Bronchial epithelial cell (primary cell): Measurements from ENCODE around the gene CELF4. TPM values are rescaled to one million over a fixed set of nuclear protein-coding genes. Genes with fewer than 3 reads are reported as not detected.

Source experiments
- DNase-seq: peaks from one replicate; pipeline ENCODE4 v3.0.0-alpha.2; 2010; ENCODE audit warnings: low read depth
- FAIRE-seq: peaks from 2 replicates; lab custom pipeline; 2011; peaks lifted over from hg19 to GRCh38; lab: Jason Lieb, UNC
- H3K27me3 ChIP-seq: 2 replicates; pipeline ENCODE4 v1.5.1; 2011; ENCODE audit warnings: low read length; ENCODE audit not compliant: control insufficient read depth, insufficient read depth
- H3K36me3 ChIP-seq: 2 replicates; pipeline ENCODE4 v1.5.1; 2011; ENCODE audit warnings: low read length; ENCODE audit not compliant: control insufficient read depth, insufficient read depth
- H3K4me3 ChIP-seq: 2 replicates; pipeline ENCODE4 v1.5.1; 2011; ENCODE audit warnings: mild to moderate bottlenecking, low read depth, low read length, control low read depth
- total RNA-seq: library from RNA; depleted of rRNA; stranded (reverse); fragments of >200 nt; gene quantifications from 2 replicates; pipeline ENCODE4 v1.2.1, GENCODE V29; 2014
- TF ChIP-seq, protein P1 (sequence below): IDR thresholded peaks from 2 replicates; pipeline ENCODE4 v1.5.1; 2011; ENCODE audit warnings: mild to moderate bottlenecking, moderate library complexity, low read length, control low read depth, inconsistent platforms; ENCODE audit not compliant: insufficient read depth, severe bottlenecking

Gene CELF4
- total RNA-seq, 1 donor from 2014 or later, result not detected

DNA sequence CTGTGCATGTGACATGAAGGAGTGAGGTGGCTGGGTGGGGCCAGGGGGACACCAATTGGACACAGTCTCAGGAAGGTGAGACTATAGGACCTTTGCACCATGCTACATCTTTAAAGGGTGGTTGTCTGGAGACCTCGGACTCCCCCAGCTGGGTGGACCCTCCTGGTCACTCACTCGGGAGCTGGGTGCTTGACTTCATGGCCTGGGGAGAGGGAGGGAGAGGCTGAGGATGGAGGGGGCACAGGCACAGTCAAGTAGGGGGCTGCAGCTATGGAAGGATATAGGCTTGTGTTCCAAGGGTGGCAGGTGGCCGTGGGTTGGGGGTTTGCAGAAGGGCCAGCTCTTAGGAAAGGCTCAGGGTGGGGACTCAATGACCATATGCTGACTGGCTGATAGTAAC is 7.1 kb upstream of the CELF4 start:
- H3K36me3 ChIP-seq, result no peaks in the 10 kb centered on the region
- DNase-seq (no peak), FAIRE-seq (no peak)
- peaks cover 16% of the 10 kb centered on the region for H3K27me3 ChIP-seq
- TF ChIP-seq, protein P1, sequence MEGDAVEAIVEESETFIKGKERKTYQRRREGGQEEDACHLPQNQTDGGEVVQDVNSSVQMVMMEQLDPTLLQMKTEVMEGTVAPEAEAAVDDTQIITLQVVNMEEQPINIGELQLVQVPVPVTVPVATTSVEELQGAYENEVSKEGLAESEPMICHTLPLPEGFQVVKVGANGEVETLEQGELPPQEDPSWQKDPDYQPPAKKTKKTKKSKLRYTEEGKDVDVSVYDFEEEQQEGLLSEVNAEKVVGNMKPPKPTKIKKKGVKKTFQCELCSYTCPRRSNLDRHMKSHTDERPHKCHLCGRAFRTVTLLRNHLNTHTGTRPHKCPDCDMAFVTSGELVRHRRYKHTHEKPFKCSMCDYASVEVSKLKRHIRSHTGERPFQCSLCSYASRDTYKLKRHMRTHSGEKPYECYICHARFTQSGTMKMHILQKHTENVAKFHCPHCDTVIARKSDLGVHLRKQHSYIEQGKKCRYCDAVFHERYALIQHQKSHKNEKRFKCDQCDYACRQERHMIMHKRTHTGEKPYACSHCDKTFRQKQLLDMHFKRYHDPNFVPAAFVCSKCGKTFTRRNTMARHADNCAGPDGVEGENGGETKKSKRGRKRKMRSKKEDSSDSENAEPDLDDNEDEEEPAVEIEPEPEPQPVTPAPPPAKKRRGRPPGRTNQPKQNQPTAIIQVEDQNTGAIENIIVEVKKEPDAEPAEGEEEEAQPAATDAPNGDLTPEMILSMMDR, result no peak
- H3K4me3 ChIP-seq, result no peak overlapping the region

DNA sequence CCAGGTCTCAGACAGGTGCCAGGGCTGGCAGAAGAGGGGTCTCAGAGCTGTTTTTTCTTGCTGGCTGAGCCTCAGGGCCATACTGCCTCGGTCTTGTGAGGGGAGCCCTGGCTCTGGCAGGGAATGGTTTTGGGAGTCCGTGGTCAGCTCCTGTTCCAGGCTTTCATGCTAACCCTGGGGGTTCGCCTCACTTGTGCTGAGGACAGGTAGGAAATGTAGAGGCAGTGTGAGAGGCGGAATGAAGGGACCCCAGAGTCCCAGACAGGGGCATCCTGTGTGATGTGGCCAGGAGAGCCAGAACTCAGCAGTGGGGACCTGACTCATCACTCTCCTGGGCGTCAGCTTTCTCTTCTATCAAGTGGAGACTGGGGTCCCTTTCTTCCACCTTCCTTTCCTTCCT is 5.7 kb upstream of the CELF4 start:
- no peak overlapping the region for H3K4me3 ChIP-seq
- FAIRE-seq, result no peak
- TF ChIP-seq, protein P1, result no peak
- H3K36me3 ChIP-seq, result no peaks in the 10 kb centered on the region
- no peak for DNase-seq
- H3K27me3 ChIP-seq, result peaks cover 26% of the 10 kb centered on the region

DNA sequence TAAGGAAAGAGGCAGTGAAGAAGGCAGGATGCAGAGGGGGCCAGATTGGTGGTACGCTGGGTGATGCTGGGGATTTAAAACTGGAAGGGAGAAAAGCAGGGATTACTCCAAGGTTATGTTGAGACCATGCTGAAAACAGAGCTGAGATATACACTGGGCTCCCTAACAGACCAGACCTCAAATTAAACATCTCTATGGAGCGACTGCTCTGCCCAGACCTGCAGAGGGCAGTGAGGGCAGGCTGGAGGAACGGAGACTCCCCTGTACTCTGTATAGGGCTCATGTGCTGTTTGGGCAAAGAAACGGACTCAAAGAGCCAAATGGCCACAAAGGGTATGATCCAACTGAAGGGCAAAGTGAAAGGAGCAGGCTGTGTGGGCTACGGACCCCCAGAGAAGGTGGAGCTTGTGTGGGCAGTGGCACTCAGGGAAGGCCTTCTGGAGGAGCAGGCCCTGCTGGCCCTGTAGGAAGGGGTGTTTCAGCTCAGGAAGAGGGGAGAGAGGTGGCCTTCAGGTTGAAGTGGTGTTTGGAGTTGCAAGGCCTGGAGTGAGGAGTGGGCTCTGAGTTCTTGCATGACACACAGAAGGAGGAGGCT is 4.8 kb upstream of the CELF4 start:
- TF ChIP-seq, protein P1, result no peak
- FAIRE-seq (no peak), DNase-seq (no peak)
- Histone ChIP-seq H3K36me3 (no peaks in the 10 kb centered on the region), H3K27me3 (peaks cover 26% of the 10 kb centered on the region), H3K4me3 (no peak overlapping the region)

DNA sequence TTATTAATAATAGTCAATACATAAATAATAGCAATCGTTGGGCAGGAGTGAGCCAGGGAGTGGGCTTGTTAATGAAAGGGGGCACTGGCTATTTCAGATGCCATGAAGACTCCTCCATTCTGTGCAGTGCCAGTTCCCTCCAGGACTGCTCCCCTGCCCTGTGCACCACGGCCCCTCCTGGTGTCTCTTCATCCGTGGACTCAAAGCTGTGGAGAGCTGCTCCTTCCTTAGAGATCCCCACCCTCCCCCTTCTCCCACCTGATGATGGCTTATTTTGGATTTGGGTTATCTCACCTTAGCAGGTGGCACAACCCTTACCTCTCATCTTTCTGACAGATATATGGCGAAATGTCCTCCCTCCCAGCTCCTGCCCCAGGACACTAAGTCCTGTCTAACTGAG is 3.1 kb upstream of the CELF4 start:
- DNase-seq (no peak), FAIRE-seq (no peak)
- no peak overlapping the region for H3K4me3 ChIP-seq
- TF ChIP-seq, protein P1, result no peak
- no peaks in the 10 kb centered on the region for H3K36me3 ChIP-seq
- H3K27me3 ChIP-seq, result peaks cover 28% of the 10 kb centered on the region

DNA sequence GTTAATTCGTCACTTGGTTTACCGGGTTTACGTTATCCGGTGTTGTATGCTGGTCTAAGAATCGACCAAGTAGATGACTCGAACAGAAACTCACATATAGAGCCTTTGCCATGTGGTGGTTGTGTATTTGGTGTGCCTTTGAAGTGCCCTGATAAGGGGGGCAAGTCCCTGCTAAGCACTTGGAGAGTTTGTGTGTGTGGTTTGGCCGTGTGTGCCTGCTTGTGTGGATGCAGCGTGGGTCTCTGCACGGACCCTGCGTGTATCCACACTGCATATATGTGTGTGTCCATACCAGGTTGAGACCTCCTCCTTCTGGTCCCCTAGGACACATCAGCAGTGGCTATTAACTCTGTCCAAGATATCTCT is 2.4 kb upstream of the CELF4 start:
- peaks cover 30% of the 10 kb centered on the region for H3K27me3 ChIP-seq
- DNase-seq (no peak), FAIRE-seq (peak; percentile 55)
- H3K4me3 ChIP-seq, result no peak overlapping the region
- TF ChIP-seq, protein P1, result no peak
- H3K36me3 ChIP-seq, result no peaks in the 10 kb centered on the region
